HG03095 (cell line): ENCODE measurements around the gene CALHM5.

Source experiments
- ATAC-seq: cut with Tn5 transposase; IDR thresholded peaks from one replicate; pipeline ENCODE4 v1.9.1; 2021; ENCODE audit warnings: moderate library complexity; ENCODE audit not compliant: unreplicated experiment

CALHM5 gene

GRCh38 chr6:116507324-116507723, 4.1 kb upstream of the CALHM5 start:
- ATAC-seq = no peak

GRCh38 chr6:116508527-116508926, 2.9 kb upstream of the CALHM5 start:
- ATAC-seq = no peak

GRCh38 chr6:116512111-116512559, 696 bp downstream of the CALHM5 start:
- peak; percentile 74 for ATAC-seq

- no peak for ATAC-seq
Measured at GRCh38 chr6:116512734-116513133, 1.3 kb downstream of the CALHM5 start.

- ATAC-seq = no peak
Measured at GRCh38 chr6:116513224-116513875, 1.9 kb downstream of the CALHM5 start.

- no peak for ATAC-seq
Measured at GRCh38 chr6:116514111-116514510, 2.7 kb downstream of the CALHM5 start.

GRCh38 chr6:116515141-116515540, 3.7 kb downstream of the CALHM5 start:
- ATAC-seq = no peak

- ATAC-seq = no peak
Measured at GRCh38 chr6:116518621-116519368, 7.4 kb downstream of the CALHM5 start.

GRCh38 chr6:116522896-116523295, 11.5 kb downstream of the CALHM5 start:
- ATAC-seq = no peak

- no peak for ATAC-seq
Measured at GRCh38 chr6:116524236-116524635, 12.8 kb downstream of the CALHM5 start.

GRCh38 chr6:116528133-116528532, 16.7 kb downstream of the CALHM5 start:
- no peak for ATAC-seq

- no peak for ATAC-seq
Measured at GRCh38 chr6:116528780-116529179, 17.3 kb downstream of the CALHM5 start.

- no peak for ATAC-seq
Measured at GRCh38 chr6:116529466-116530290, 18.2 kb downstream of the CALHM5 start.

GRCh38 chr6:116530436-116530835, 19.0 kb downstream of the CALHM5 start:
- ATAC-seq = no peak

- ATAC-seq = no peak
Measured at GRCh38 chr6:116531675-116532570, 20.5 kb downstream of the CALHM5 start.

GRCh38 chr6:116533233-116533957, 22.0 kb downstream of the CALHM5 start:
- no peak for ATAC-seq

- ATAC-seq = no peak
Measured at GRCh38 chr6:116535109-116535508, 23.7 kb downstream of the CALHM5 start.

GRCh38 chr6:116536216-116536621, 24.8 kb downstream of the CALHM5 start:
- peak; percentile 65 for ATAC-seq

GRCh38 chr6:116542426-116542825, 31.0 kb downstream of the CALHM5 start:
- no peak for ATAC-seq

GRCh38 chr6:116543149-116543548, 31.7 kb downstream of the CALHM5 start:
- no peak for ATAC-seq
